Panc1 (cell line): ENCODE data around the gene TMCC1. TPM values are rescaled to one million over a fixed set of nuclear protein-coding genes. Genes with fewer than 3 reads are reported as not detected.

Experiments used
- ATAC-seq: fragments of 200-7000 bp; cut with Tn5 transposase; 2 replicates; pipeline ENCODE4 v1.9.1; 2020; ENCODE audit warnings: mild to moderate bottlenecking, moderate library complexity
- BruUV-seq: library from RNA; stranded (reverse); fragments of 400-500 nt; replicated peaks from 2 replicates; lab custom pipeline; 2021; lab: Mats Ljungman, UMichigan
- CTCF ChIA-PET: fragments of 300-600 bp; sonication (Branson Sonifier 250); formaldehyde crosslinking; loops from one replicate; lab custom pipeline; 2022; ENCODE audit warnings: antibody characterized with exemption; lab: Charles Lee
- POLR2A ChIA-PET: fragments of 300-600 bp; sonication (Branson Sonifier 250); formaldehyde crosslinking; loops from one replicate; lab custom pipeline; 2022; ENCODE audit warnings: antibody characterized with exemption; lab: Charles Lee
- DNase-seq: peaks from one replicate; pipeline ENCODE4 v3.0.0-alpha.2; 2010; ENCODE audit warnings: low read depth, low spot score
- H3K27ac ChIP-seq: 2 replicates; pipeline ENCODE4 v1.5.1; 2011; ENCODE audit warnings: mild to moderate bottlenecking, low read length, inconsistent platforms
- H3K27me3 ChIP-seq: fragments of 200-500 bp; sonication (Bioruptor generic); 2 replicates; pipeline ENCODE4 v1.6.0; 2014; ENCODE audit warnings: low read length, inconsistent platforms; ENCODE audit not compliant: control insufficient read depth, insufficient read depth
- H3K36me3 ChIP-seq: fragments of 200-500 bp; sonication (Bioruptor generic); 2 replicates; pipeline ENCODE4 v1.5.1; 2014; ENCODE audit warnings: inconsistent platforms, mild to moderate bottlenecking, low read length, moderate library complexity; ENCODE audit not compliant: control insufficient read depth, insufficient read depth
- H3K4me1 ChIP-seq: 2 replicates; pipeline ENCODE4 v1.5.1; 2011; ENCODE audit warnings: inconsistent platforms, mild to moderate bottlenecking, low read length, moderate library complexity; ENCODE audit not compliant: control insufficient read depth, insufficient read depth
- H3K4me3 ChIP-seq, 2 experiments: 2 replicates each; pipeline ENCODE4 v1.5.1; 2011 to 2012; ENCODE audit warnings: low read depth in 2 of 2, low read length in 2 of 2, mild to moderate bottlenecking in 2 of 2, inconsistent platforms in 1 of 2, moderate library complexity in 1 of 2
- H3K9me3 ChIP-seq: fragments of 200-500 bp; sonication (Bioruptor generic); 2 replicates; pipeline ENCODE4 v1.5.1; 2014; ENCODE audit warnings: low read depth, mild to moderate bottlenecking, inconsistent platforms, low read length, moderate library complexity; ENCODE audit not compliant: control insufficient read depth, insufficient read depth
- CTCF ChIP-seq: fragments of 450-650 bp; IDR thresholded peaks from 2 replicates; pipeline ENCODE4 v1.5.1; 2017; ENCODE audit warnings: mild to moderate bottlenecking
- POLR2AphosphoS5 ChIP-seq: IDR thresholded peaks from 2 replicates; pipeline ENCODE4 v1.6.1; 2012; ENCODE audit warnings: mild to moderate bottlenecking, low read depth, low read length, moderate library complexity
- REST ChIP-seq, 2 experiments: IDR thresholded peaks; 2 replicates each; pipeline ENCODE4 v1.6.1; 2011 to 2012; ENCODE audit warnings: low read depth in 2 of 2, control low read depth in 1 of 2, low read length in 1 of 2, mild to moderate bottlenecking in 1 of 2, moderate library complexity in 1 of 2; ENCODE audit not compliant: insufficient read depth in 1 of 2
- SIN3A ChIP-seq: IDR thresholded peaks from 2 replicates; pipeline ENCODE4 v1.6.1; 2012; ENCODE audit warnings: low read depth, mild to moderate bottlenecking, low read length, moderate library complexity, borderline replicate concordance; ENCODE audit not compliant: insufficient read depth
- TCF7L2 ChIP-seq: IDR thresholded peaks from 2 replicates; pipeline ENCODE4 v1.6.1; 2011; ENCODE audit warnings: mild to moderate bottlenecking, low read depth, low read length, inconsistent platforms
- in situ Hi-C: cut with HindIII; loops from 2 replicates; pipeline ENCODE4 v1.10.0; 2016; ENCODE audit warnings: low sequenced_read_pairs, low pct_unique_long_range_greater_than_20kb
- intact Hi-C: fragments of 100-400 bp; cut with micrococcal nuclease; formaldehyde crosslinking; loops from one replicate; pipeline ENCODE4 v1.10.0; 2022; ENCODE audit not compliant: unreplicated experiment
- total RNA-seq: library from RNA; stranded (reverse); gene quantifications from one replicate; pipeline ENCODE4 v1.2.1, GENCODE V29; 2021; ENCODE audit not compliant: unreplicated experiment

Gene TMCC1
- total RNA-seq, 1 experiment from 2014 or later, result 33.2 TPM

GRCh38 chr3:129655291-129655700, 238.2 kb downstream of the TMCC1 start:
- H3K27ac ChIP-seq, result no peak overlapping the region
- CTCF ChIA-PET, result interaction anchor here (0.6 kb wide), 1 partner anchor 174 kb away, joined by 3 read pairs; no protein-coding TSS in a partner anchor
- DNase-seq (no peak), ATAC-seq (no peak)
- POLR2A ChIA-PET, result no interaction called here
- no peaks in the 10 kb centered on the region for H3K36me3 ChIP-seq
- intact Hi-C loops (no loop called here), in situ Hi-C loops (loop anchor here (25.0 kb wide), 1 partner anchor 182 kb away; no protein-coding TSS in a partner anchor)
- H3K27me3 ChIP-seq, result no peaks in the 10 kb centered on the region
- TF ChIP-seq CTCF (no peak), TCF7L2 (no peak), REST (IDR thresholded peaks at IDR 0.05; ENCODE audit: insufficient read depth in 1 of 2, low read depth in 2 of 2, low read length in 1 of 2) (no peak), SIN3A (no peak), POLR2AphosphoS5 (no peak)
- peaks cover 30% of the 10 kb centered on the region for H3K4me1 ChIP-seq
- H3K4me3 ChIP-seq, result no peak overlapping the region
- BruUV-seq, result no TSS peak
- no peaks in the 10 kb centered on the region for H3K9me3 ChIP-seq

- Histone ChIP-seq H3K9me3 (no peaks in the 10 kb centered on the region), H3K4me3 (no peak overlapping the region), H3K27me3 (no peaks in the 10 kb centered on the region), H3K4me1 (peaks cover 33% of the 10 kb centered on the region), H3K27ac (no peak overlapping the region), H3K36me3 (no peaks in the 10 kb centered on the region)
- CTCF ChIA-PET, result no interaction called here
- TF ChIP-seq POLR2AphosphoS5, result no peak
- no peak for TF ChIP-seq CTCF
- no peak for TF ChIP-seq REST (IDR thresholded peaks at IDR 0.05; ENCODE audit: insufficient read depth in 1 of 2, low read depth in 2 of 2, low read length in 1 of 2)
- TF ChIP-seq SIN3A, result no peak
- TF ChIP-seq TCF7L2, result no peak
- intact Hi-C loops (no loop called here), in situ Hi-C loops (loop anchor here (25.0 kb wide), 1 partner anchor 183 kb away; no protein-coding TSS in a partner anchor)
- no TSS peak for BruUV-seq
- DNase-seq (no peak), ATAC-seq (no peak)
- POLR2A ChIA-PET, result no interaction called here
These were observed 239.4 kb downstream of the TMCC1 start for GRCh38 chr3:129654131-129654530.
